GM12878 (cell line): ENCODE results near the gene ZBTB39. TPM values are rescaled to one million over a fixed set of nuclear protein-coding genes. Genes with fewer than 3 reads are reported as not detected.

Experiments used
- CEBPB ChIP-seq, 2 experiments: fragments of 150-350 bp in 1 of 2; IDR thresholded peaks; 2 replicates each; pipeline ENCODE4 v1.6.1; 2012 to 2014; ENCODE audit warnings: low read depth in 2 of 2, low read length in 2 of 2, borderline replicate concordance in 1 of 2, inconsistent platforms in 1 of 2
- E2F4 ChIP-seq: IDR thresholded peaks from 2 replicates; pipeline ENCODE4 v1.6.1; 2012; ENCODE audit warnings: low read depth, low read length, improper control_type of control experiment
- ETV6 ChIP-seq, 2 experiments: fragments of 450-650 bp in 1 of 2; IDR thresholded peaks in 1 of 2; conservative IDR thresholded peaks in 1 of 2; 2 replicates each; pipeline ENCODE4 v1.6.1; 2014; ENCODE audit warnings: antibody characterized with exemption in 1 of 2, borderline replicate concordance in 1 of 2, low read depth in 1 of 2, mild to moderate bottlenecking in 1 of 2, moderate library complexity in 1 of 2
- FOS ChIP-seq: IDR thresholded peaks from 3 replicates; pipeline ENCODE4 v1.6.1; 2011; ENCODE audit warnings: borderline replicate concordance; ENCODE audit not compliant: insufficient read length; ENCODE audit errors: extremely low read depth
- NRF1 ChIP-seq: conservative IDR thresholded peaks from 2 replicates; pipeline ENCODE4 v1.6.1; 2011; ENCODE audit warnings: mild to moderate bottlenecking, low read depth, low read length, improper control_type of control experiment
- RELA ChIP-seq: fragments of 450-650 bp; IDR thresholded peaks from 2 replicates; pipeline ENCODE4 v1.8.0; 2014; ENCODE audit warnings: borderline replicate concordance; ENCODE audit not compliant: partially characterized antibody
- STAT1 ChIP-seq: fragments of 450-650 bp; conservative IDR thresholded peaks from 2 replicates; pipeline ENCODE4 v1.6.1; 2014; ENCODE audit warnings: antibody characterized with exemption, mild to moderate bottlenecking
- ZNF687 ChIP-seq: fragments of 450-650 bp; IDR thresholded peaks from 2 replicates; pipeline ENCODE4 v1.6.1; 2017; ENCODE audit warnings: mild to moderate bottlenecking, moderate library complexity
- polyA plus RNA-seq, 11 experiments: library from polyadenylated mRNA; depleted of rRNA in 4 of 11; unstranded in 6 of 11; stranded (reverse) in 5 of 11; fragments of >200 nt; fragmentation: Nextera tagmentation in 4 of 11; fragmentation: Illumina TruSeq in 1 of 11; extraction: Ambion mirVana in 4 of 11; extraction: Trizol in 1 of 11; gene quantifications; 1 replicate in 1 of 11; 2 replicates in 10 of 11; pipeline versions ENCODE4 v1.2.1 to v1.2.3, GENCODE V29; 2011 to 2016; ENCODE audit warnings: inconsistent platforms in 2 of 11, missing spikeins in 2 of 11, low read depth in 1 of 11
- total RNA-seq, 4 experiments: library from RNA; depleted of rRNA in 3 of 4; stranded (reverse); fragments of >200 nt in 3 of 4; fragmentation: Illumina TruSeq in 1 of 4; extraction: Trizol in 1 of 4; gene quantifications; 2 replicates each; pipeline versions ENCODE4 v1.2.1 to v1.2.3, GENCODE V29; 2013 to 2021
- TF ChIP-seq, protein P1 (sequence below): IDR thresholded peaks from 2 replicates; pipeline ENCODE4 v1.6.1; 2012; ENCODE audit warnings: improper control_type of control experiment, low read depth, low read length; ENCODE audit not compliant: insufficient replicate concordance
- TF ChIP-seq, protein P2 (sequence below): fragments of 450-650 bp; IDR thresholded peaks from 2 replicates; pipeline ENCODE4 v1.6.1; 2017; ENCODE audit warnings: mild to moderate bottlenecking, moderate library complexity

The ZBTB39 gene
- total and polyA plus RNA-seq, 10 of the 15 experiments (the other 5 are each of a cell fraction or from before 2014, with no cell fraction given) = 0.88 to 6.8 (median 4.4) TPM

DNA sequence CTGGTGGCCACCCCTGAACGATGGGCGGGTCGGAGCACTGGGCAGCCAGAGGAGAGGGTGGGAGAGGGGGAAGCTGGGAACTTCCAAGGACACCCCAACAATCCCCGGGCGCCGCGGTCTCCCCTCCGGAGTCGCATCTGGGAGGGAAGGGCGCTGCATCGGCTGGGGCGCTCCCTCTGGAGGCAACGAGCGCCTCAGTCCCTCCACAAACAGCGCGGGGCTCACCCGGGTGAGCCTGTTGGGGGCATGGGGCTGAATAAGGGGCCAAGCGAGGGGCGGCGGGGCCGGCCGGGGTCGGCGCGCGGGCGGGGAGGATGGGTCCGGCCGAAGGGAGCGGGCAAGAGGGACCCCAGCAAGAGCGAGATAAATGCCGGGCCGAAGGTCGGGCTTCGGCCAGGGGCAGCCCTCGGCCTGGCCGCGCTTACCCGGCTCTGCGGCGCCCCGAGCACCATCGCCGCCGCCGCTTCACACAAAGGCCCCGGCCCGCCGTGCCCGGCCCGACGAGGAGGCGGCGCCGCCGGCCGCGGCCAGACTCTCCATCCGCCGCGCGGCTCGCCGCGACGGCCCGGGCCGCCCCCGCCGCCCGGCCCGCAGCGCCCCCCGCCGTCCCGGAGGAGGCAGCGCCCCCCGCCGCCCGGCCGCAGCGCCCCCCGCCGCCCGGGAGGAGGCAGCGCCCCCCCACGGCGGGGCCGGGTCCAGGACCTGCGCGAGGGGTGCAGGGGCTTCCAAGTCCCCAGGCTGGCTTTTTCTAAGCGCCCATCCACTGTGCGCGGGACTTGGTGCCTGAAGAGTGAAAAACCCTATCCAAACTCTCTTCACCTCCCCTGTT is at the start of gene ZBTB39 (continued):
- TF ChIP-seq ZNF687 (0 out of 2 replicates have a peak, but pooled peaks have one; percentile 28), E2F4 (no peak), ETV6 (conservative IDR thresholded peaks at IDR 0.05 in 1 of 2, IDR thresholded peaks at IDR 0.05 in 1 of 2; ENCODE audit: borderline replicate concordance in 1 of 2, low read depth in 1 of 2) (no peak), RELA (no peak), CEBPB (IDR thresholded peaks at IDR 0.05; ENCODE audit: borderline replicate concordance in 1 of 2, low read depth in 2 of 2, low read length in 2 of 2) (no peak), STAT1 (no peak), NRF1 (no peak), FOS (no peak)
- TF ChIP-seq, protein P1, sequence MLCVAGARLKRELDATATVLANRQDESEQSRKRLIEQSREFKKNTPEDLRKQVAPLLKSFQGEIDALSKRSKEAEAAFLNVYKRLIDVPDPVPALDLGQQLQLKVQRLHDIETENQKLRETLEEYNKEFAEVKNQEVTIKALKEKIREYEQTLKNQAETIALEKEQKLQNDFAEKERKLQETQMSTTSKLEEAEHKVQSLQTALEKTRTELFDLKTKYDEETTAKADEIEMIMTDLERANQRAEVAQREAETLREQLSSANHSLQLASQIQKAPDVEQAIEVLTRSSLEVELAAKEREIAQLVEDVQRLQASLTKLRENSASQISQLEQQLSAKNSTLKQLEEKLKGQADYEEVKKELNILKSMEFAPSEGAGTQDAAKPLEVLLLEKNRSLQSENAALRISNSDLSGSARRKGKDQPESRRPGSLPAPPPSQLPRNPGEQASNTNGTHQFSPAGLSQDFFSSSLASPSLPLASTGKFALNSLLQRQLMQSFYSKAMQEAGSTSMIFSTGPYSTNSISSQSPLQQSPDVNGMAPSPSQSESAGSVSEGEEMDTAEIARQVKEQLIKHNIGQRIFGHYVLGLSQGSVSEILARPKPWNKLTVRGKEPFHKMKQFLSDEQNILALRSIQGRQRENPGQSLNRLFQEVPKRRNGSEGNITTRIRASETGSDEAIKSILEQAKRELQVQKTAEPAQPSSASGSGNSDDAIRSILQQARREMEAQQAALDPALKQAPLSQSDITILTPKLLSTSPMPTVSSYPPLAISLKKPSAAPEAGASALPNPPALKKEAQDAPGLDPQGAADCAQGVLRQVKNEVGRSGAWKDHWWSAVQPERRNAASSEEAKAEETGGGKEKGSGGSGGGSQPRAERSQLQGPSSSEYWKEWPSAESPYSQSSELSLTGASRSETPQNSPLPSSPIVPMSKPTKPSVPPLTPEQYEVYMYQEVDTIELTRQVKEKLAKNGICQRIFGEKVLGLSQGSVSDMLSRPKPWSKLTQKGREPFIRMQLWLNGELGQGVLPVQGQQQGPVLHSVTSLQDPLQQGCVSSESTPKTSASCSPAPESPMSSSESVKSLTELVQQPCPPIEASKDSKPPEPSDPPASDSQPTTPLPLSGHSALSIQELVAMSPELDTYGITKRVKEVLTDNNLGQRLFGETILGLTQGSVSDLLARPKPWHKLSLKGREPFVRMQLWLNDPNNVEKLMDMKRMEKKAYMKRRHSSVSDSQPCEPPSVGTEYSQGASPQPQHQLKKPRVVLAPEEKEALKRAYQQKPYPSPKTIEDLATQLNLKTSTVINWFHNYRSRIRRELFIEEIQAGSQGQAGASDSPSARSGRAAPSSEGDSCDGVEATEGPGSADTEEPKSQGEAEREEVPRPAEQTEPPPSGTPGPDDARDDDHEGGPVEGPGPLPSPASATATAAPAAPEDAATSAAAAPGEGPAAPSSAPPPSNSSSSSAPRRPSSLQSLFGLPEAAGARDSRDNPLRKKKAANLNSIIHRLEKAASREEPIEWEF = no peak
- TF ChIP-seq, protein P2, sequence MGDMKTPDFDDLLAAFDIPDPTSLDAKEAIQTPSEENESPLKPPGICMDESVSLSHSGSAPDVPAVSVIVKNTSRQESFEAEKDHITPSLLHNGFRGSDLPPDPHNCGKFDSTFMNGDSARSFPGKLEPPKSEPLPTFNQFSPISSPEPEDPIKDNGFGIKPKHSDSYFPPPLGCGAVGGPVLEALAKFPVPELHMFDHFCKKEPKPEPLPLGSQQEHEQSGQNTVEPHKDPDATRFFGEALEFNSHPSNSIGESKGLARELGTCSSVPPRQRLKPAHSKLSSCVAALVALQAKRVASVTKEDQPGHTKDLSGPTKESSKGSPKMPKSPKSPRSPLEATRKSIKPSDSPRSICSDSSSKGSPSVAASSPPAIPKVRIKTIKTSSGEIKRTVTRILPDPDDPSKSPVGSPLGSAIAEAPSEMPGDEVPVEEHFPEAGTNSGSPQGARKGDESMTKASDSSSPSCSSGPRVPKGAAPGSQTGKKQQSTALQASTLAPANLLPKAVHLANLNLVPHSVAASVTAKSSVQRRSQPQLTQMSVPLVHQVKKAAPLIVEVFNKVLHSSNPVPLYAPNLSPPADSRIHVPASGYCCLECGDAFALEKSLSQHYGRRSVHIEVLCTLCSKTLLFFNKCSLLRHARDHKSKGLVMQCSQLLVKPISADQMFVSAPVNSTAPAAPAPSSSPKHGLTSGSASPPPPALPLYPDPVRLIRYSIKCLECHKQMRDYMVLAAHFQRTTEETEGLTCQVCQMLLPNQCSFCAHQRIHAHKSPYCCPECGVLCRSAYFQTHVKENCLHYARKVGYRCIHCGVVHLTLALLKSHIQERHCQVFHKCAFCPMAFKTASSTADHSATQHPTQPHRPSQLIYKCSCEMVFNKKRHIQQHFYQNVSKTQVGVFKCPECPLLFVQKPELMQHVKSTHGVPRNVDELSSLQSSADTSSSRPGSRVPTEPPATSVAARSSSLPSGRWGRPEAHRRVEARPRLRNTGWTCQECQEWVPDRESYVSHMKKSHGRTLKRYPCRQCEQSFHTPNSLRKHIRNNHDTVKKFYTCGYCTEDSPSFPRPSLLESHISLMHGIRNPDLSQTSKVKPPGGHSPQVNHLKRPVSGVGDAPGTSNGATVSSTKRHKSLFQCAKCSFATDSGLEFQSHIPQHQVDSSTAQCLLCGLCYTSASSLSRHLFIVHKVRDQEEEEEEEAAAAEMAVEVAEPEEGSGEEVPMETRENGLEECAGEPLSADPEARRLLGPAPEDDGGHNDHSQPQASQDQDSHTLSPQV = no peak
